GM19395 (cell line): ENCODE data around the gene TMOD1.
"Not testable (repeated sequence)": the region's sequence is repeated elsewhere in the genome, so short reads cannot be mapped to it uniquely, and the experiment has no call there.

Experiments used
- ATAC-seq: cut with Tn5 transposase; IDR thresholded peaks from one replicate; pipeline ENCODE4 v1.9.1; 2021; ENCODE audit warnings: mild to moderate bottlenecking, moderate library complexity; ENCODE audit not compliant: unreplicated experiment

Gene TMOD1

GRCh38 chr9:97497558-97498375 lies 3.7 kb upstream of the TMOD1 start:
- ATAC-seq: not testable (repeated sequence)

DNA sequence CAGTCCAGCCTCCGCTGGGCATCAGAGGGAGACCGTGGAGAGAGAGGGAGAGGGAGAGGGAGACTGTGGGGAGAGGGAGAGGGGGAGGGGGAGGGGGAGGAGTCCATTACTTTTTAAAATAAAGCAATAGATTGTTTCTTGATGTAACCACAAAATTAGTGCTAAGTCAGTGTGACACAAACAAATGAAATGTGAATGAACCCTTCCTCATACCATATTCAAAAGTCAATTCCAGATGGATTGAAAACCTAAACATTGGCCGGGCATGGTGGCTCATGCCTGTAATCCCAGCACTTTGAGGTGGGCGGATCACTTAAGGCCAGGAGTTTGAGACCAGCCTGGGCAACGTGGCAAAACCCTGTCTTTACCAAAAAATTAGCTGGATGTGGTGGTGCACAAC lies 2.6 kb upstream of the TMOD1 start:
- not testable (repeated sequence) for ATAC-seq

DNA sequence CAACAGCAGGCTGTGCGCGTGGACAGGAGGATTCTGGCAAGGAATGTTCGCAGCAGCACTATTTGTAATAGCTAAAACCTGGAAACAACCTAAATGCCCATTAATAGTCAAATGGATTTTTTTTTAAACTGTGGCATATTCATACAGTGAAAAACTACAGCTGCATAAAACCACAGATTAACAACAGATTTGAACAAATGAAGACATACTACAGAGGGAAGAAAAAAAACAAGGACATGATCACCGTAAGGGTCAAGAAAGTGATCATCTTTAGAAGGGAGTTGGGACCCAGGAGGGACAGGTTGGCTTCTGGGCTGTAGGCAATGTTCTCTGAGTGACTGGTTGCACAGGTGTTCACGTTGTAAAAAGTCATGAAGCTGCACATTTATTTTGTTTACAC lies 1.2 kb upstream of the TMOD1 start:
- no peak for ATAC-seq

DNA sequence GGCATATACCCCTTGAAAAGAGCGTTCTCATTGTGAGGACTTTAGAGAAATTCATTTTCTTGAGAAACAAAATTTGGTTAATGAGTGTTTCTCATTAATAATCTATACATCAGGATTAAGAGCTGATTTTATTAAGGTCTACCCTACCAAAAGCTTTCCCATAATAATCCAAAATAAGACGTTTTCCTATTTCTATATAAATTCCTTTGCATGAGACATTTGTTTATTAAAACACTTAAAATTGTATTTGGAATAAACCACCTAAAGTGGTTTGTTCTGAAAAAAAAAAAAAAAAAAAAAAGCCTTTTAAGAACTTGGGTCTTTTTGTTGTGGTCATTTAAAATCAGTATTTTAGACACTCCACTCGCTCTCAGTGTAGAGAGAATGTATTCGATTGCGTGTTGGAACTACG lies 695 bp upstream of the TMOD1 start:
- ATAC-seq: no peak

DNA sequence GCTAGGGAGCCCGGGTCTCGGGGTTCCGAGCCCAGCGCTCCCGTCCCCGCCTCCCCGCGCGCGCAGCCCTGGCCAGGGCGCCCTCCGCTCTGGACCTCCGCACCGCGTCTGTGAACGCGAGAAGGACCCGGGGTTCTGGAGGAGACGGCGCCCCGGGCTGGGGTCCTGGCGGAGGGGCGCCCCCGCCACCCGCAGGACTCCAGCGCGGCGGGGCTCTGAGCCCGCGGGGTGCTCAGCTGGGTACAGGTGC lies 431 bp downstream of the TMOD1 start:
- ATAC-seq: peak; percentile 17

- ATAC-seq: peak; percentile 23
These were observed 937 bp downstream of the TMOD1 start for GRCh38 chr9:97502222-97502983.

GRCh38 chr9:97502984-97503861 lies 1.8 kb downstream of the TMOD1 start:
- no peak for ATAC-seq

GRCh38 chr9:97503862-97504210 lies 2.4 kb downstream of the TMOD1 start:
- ATAC-seq: no peak

DNA sequence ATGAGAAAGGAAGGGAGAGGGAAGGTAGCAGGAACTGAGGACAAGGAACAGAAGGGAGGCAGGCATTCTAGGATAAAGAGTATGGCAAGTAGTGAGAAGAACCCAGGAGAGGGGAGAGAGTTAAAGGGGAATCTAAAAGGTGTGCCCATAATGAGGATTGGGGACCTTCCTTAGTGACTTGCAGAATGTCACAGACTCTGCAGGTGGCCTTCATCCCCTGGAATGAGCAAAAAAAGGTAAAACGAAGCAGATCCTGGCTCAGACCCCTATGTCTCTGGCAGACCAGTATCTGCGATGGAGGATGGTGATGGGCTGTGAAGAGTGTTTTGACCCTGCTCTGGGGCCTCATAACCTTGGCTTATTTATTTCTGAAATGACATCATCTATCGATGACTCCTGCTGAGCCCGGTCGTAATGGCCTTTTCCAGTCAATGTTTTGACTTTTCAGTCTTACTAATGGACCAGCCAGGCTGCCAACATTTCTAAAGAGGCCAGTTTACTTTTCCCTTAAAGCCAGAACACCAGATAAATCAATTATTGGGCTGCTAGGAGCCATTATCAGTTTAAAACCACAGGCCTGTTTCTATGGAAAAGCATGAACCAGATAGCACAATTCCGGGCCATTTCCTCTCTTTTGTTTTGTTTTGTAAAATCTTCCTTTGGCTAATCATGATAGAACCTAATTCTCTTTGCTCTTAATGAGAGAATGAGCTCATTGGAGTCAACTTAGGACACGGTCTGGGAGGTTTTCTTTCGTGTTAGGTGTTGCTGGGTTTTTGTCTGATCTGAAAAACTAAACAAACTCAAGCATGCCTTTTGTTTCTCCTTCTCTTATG lies 3.1 kb downstream of the TMOD1 start:
- ATAC-seq: no peak

GRCh38 chr9:97505845-97506244 lies 4.4 kb downstream of the TMOD1 start:
- ATAC-seq: no peak

GRCh38 chr9:97506306-97506705 lies 4.8 kb downstream of the TMOD1 start:
- ATAC-seq: no peak

- ATAC-seq: no peak
These were observed 5.3 kb downstream of the TMOD1 start for GRCh38 chr9:97506787-97507186.

- ATAC-seq: no peak
These were observed 6.0 kb downstream of the TMOD1 start for GRCh38 chr9:97507428-97507984.

- ATAC-seq: no peak
These were observed 7.4 kb downstream of the TMOD1 start for GRCh38 chr9:97508852-97509251.

GRCh38 chr9:97510797-97511654 lies 9.6 kb downstream of the TMOD1 start:
- ATAC-seq: peak; percentile 65

DNA sequence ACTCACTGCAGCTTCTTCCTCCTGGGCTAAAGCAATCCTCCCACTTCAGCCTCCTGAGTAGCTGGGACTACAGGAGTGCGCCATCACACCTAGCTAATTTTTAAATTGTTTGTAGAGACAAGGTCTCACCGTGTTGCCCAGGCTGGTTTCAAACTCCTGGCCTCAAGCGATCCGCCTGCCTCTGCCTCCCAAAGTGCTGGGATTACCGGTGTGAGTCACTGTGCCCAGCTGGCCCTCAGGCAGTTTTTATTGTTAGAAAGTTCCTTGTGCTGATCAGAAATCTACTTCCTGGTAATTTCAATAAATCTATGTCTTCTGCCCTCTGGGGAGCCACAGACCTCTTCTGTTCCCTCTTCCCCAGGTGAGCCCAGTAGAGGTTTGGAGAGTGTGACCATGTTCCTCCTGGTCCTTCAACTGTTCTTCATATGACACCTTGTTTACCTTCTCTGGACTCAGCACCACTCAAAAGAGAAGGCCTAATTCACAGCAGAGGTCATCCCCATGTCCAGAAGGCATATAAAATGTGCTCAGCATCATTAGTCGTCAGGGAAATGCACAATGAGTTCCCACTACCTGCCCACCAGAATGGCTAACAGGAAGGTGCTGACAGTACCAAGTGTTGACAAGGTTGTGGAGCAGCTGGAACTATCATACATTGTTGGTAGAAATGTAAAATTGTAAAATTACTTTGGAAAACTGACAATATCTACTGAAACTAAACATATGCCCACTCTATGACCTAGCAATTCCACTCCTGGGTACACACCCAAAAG lies 10.4 kb downstream of the TMOD1 start:
- ATAC-seq: no peak

GRCh38 chr9:97512966-97513560 lies 11.6 kb downstream of the TMOD1 start:
- ATAC-seq: no peak

DNA sequence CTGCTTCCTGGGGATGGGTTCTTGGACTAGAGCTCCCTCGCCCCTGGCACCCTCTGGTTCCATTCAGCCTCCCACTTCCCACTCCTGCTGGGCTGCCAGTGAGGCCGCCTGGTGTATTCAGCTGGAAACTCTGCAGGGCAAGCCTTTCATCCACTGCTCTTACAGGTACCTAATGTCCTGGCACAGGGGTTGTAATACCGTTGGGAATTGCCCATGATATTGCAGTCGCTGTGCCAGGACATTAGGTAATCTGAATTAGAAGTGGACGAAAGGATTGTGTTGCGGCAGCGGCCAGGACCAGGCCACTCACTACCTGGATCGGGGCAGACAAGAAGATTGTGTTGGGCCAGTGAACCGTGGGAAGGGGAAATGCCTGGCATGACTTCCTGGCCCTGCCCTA lies 13.1 kb downstream of the TMOD1 start:
- ATAC-seq: no peak
